Activated CD4-positive, CD25-positive, alpha-beta regulatory T cell treated with anti-CD3 and anti-CD28 coated beads, Interleukin-2, amount 50 U/mL, for 16 hours (primary cell): Measurements from ENCODE around the gene ARL2.
"Not testable (repeated sequence)": the region's sequence is repeated elsewhere in the genome, so short reads cannot be mapped to it uniquely, and the experiment has no call there.

Source experiments
- DNase-seq: peaks from one replicate; pipeline ENCODE4 v3.0.0-alpha.2; 2020; ENCODE audit warnings: low read depth, low spot score

The ARL2 gene

GRCh38 chr11:65013888-65014725, at the start of gene ARL2:
TSS of gene ARL2 (plus strand) at chr11:65014160. CDS start at chr11:65014208, 48 bp downstream.
- DNase-seq = peak; percentile 63

GRCh38 chr11:64967375-64967774, 46.6 kb upstream of the ARL2 start:
- no peak for DNase-seq

GRCh38 chr11:64969209-64969608, 44.8 kb upstream of the ARL2 start:
- DNase-seq = no peak

GRCh38 chr11:64970731-64971151, 43.2 kb upstream of the ARL2 start:
- DNase-seq = no peak

- peak; percentile 78 for DNase-seq
Measured at GRCh38 chr11:64971421-64972233, 42.3 kb upstream of the ARL2 start, which contains the start of gene MAJIN. TSS of gene MAJIN (minus strand) at chr11:64972108. CDS start at chr11:64959405, 12,703 bp downstream.

- DNase-seq = no peak
Measured at GRCh38 chr11:64974124-64974523, 39.8 kb upstream of the ARL2 start.

- no peak for DNase-seq
Measured at GRCh38 chr11:64976651-64977050, 37.3 kb upstream of the ARL2 start.

- not testable (repeated sequence) for DNase-seq
Measured at GRCh38 chr11:64983339-64983738, 30.6 kb upstream of the ARL2 start.

GRCh38 chr11:64987998-64988854, 25.7 kb upstream of the ARL2 start:
- no peak for DNase-seq

GRCh38 chr11:64989416-64989815, 24.5 kb upstream of the ARL2 start:
- DNase-seq = no peak

GRCh38 chr11:64990222-64990923, 23.6 kb upstream of the ARL2 start:
- no peak for DNase-seq

GRCh38 chr11:64994318-64994717, 19.6 kb upstream of the ARL2 start:
- no peak for DNase-seq

- no peak for DNase-seq
Measured at GRCh38 chr11:64996327-64996709, 17.6 kb upstream of the ARL2 start.

GRCh38 chr11:64996710-64997380, 17.1 kb upstream of the ARL2 start, which contains the start of gene BATF2:
TSS of gene BATF2 (minus strand) at chr11:64996971. CDS start at chr11:64996914, 57 bp downstream.
- no peak for DNase-seq

- DNase-seq = no peak
Measured at GRCh38 chr11:64998141-64998540, 15.8 kb upstream of the ARL2 start.

GRCh38 chr11:64998690-64999431, 15.1 kb upstream of the ARL2 start:
- no peak for DNase-seq

- DNase-seq = no peak
Measured at GRCh38 chr11:64999478-64999877, 14.5 kb upstream of the ARL2 start.

- no peak for DNase-seq
Measured at GRCh38 chr11:65002706-65003105, 11.3 kb upstream of the ARL2 start.

GRCh38 chr11:65003282-65003681, 10.7 kb upstream of the ARL2 start:
- DNase-seq = no peak

GRCh38 chr11:65003968-65004367, 10.0 kb upstream of the ARL2 start:
- DNase-seq = not testable (repeated sequence)
